ENCODE results near the gene ENC1.

DNA sequence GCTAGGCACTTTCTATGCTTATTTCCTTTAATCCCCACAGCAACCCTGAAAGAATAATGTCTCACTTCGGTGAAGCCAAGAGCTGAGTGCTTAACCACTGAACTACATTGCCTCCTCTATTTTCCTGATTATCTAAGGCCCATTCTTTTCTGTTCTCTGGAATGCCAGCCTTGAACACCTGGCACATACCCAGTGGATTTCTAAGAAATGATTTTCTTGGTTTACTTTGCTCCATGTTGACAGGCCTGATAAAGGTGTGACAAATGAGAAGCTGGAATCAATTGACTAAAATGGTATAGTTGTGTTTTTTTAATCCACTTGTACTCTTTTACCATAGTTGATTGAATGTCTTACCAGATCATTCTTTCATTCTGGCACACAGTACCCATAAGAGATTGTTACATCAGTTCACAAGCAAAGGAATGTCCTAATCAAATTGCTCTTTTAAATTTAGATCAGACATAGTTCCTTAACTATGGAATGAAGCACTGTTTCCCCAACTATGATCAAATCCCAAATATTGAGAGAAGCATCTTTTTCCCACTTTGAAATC is 9.0 kb upstream of the ENC1 start:
- no peak for TF ChIP-seq EZH2 (IDR thresholded peaks at IDR 0.05; ENCODE audit: borderline replicate concordance, low read length)
- TF ChIP-seq CTCF (IDR thresholded peaks at IDR 0.05; ENCODE audit: low read length) = no peak
